NK-92 treated with Interleukin-12 subunit alpha and Interleukin-12 subunit beta, amount 100 ng/mL, for 24 hours (cell line): ENCODE measurements around the gene APBA3.

Experiments
- DNase-seq: peaks from one replicate; lab custom pipeline; 2025; lab: John Stamatoyannopoulos, UW

The APBA3 gene

DNA sequence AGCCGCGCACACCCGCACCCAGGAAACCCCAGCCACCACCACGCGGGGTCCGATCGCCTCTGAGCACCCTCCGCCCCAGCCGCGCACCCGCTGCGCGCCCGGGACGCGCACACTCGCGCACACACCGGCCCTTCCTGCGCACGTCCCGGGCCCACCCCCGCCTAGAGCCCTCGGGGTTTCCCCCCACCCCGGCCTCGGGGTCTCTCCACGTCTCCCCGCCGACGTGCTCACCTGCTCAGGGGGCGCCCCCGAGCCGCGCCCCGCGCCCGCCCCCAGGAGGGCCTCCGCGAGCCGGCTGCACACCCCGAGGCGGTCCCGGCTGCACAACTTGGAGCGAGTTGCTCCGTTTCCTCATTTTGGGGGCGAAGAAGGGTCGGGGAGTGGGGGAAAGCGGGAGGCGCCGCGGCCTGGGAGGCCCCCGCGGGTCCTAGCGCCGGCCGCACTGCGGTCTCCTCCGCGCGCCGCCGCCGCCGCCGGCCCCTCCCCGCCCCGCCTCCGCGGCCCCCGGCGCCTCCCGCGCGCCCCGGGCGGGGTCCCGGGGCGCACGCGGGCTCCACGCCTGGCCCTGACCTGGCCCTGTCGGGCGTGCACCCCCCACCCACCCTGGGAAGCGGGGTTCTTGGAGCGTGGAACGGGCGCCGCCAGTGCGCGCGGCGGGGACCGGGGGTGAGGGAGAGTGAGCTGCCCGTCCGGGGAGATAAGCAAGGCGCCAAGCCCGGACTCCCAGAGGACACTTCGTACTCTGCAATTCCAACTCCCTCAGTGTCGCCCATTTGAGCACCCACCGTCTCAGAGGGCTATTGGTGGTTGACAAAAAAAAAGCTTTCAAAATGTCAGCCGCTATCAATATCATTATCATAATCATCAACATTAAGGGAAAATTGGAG, 24.7 kb upstream of the APBA3 start, which contains the start of gene MATK:
Gene MATK (minus strand): TSS at position 444 of the 887 bp plus-strand sequence. CDS start 1,246 bp downstream, outside the sequence.
- no peak for DNase-seq

DNA sequence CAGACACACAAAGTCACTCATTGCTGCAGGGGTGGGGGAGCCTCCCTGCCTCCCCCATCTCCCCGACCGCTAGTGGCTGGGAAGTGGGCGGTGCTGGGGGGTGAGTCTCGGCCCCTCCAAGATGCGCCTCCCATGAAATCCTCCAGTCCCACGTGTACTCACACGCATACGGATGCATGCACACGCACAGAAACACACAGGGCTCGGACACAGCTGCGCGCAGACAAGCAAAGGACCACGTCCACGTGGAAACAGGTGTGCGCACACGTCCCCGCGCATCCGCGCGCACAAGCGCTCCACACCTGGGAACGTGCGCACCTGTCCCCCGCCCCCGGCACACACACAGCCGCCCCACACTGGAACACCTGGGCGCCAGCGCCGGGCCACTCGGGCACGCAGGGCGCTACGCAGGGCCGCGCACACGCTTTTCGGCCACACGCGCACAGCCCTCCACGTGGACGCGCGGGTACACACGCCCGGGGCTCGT, 24.0 kb upstream of the APBA3 start:
- DNase-seq = no peak

DNA sequence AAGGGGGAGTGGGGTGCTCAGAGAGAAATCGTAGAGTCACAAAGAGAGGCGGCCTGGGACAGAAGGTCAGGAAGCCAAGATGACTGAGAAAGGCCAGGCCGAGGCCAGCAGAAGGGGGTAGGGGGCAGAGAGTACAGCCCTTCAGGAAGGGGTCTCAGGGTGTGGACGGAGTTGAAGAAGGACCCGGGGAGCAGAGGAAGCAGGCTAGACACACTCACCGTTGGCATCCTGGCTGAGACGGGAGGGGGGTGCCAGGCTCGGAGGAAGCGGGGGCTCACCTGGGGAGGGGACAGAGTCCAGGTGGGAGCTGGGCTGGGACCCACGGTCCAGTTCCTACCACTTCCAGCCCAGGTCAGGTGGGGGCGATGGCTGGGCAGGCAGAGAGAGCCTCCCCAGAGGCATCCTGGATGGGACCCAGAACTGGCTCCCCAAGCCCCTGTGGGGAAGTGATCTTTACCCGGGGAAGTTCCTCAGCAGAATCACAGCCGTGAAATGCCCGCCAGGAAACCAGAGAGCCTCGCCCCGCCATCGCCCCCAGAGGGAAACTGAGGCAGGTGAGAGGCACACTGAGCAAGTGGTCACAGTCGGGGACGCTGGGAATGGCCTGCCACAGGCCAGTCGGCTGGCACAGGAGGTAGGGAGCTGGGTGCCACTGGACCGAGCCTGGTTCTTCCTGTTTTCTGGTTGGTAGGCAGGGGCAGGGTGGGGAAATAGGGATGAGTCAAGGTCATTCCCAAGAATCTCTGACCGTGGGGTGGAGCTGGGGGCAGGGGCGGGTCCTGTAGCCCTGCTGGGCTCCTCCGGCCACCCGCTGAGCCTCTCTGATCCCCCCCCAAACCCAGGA, 23.3 kb upstream of the APBA3 start:
- no peak for DNase-seq

DNA sequence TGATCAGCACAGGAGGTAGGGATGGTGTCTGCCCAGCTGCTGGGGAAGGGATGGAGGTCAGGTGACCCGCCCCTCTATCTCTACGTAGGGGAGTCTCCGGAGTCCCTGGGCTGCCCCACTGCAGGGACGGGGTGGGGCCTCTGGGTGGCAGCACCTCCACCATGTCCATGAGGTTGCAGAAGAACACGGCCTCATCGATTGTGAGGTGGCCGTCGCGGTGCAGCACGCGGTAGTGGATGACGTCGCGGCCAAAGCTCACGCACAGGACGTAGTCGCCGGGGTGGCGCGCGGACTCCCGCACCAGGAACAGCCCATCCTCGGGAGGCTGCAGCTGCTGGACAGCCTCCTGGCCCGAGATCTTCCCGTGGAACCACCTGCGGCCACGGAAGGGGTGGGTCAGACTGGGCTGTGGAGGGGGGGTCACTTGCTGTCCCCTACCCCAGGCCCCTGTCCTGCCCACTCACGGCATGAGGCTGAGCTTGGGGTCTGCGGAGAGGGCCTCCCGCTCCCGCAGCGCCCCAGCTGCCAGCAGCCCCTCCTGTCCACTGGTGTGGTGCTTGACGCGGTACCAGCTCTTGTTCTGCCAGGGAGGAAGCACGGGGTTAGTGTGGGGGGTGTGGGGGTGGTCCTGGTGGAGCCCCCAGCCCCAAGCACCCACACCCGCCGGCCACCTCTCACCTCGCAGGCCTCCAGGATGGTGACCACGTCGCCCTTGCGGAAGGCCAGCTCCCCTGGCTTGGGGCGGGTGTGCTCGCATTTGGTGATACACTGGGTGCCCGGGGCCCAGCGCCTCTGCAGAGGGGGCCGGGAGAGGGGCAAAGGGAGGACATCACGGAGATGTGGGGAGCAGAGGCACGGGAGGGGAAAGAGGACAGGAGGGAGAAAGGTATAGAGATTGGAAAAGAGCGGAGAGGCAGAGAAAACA, 22.4 kb upstream of the APBA3 start:
- DNase-seq = no peak

DNA sequence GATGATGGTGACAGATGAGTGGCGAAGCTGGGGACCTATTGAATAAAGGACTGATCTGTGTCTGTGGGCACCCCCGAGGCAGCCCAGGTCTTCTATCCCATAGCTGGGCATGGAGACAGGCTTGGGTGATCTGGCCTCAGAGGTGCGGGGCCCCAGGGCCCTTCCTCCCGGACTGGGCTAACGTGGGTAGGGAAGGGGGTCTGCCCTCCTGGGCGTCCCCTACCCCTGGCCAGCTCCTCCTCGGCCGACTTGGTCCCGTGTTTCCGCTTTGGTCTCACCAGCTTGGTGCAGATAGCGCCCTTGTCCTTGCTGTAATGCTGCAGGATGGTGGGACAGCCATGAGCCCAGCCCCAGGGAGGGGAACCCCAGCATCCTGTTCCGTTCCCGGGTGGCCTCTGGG, 21.4 kb upstream of the APBA3 start:
- no peak for DNase-seq

DNA sequence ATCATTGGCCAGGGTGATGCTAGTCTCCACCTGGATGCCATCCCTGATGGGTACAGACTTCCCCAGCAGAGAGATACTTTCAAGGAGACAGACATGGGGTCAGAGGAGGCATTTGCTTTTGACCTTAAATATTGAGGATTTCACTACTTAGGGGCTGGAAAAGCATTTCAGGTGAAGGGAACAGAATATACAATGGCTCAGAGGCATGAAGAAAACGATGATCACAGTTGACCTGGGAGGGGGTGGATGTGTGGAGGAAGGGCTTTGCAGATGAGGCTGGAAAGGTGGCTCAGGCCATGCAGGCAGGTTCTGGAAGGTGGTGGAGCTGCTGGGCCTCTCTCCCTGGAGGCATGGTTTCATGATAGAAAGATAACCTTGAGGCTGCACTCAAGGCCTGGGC, 20.8 kb upstream of the APBA3 start:
- no peak for DNase-seq

DNA sequence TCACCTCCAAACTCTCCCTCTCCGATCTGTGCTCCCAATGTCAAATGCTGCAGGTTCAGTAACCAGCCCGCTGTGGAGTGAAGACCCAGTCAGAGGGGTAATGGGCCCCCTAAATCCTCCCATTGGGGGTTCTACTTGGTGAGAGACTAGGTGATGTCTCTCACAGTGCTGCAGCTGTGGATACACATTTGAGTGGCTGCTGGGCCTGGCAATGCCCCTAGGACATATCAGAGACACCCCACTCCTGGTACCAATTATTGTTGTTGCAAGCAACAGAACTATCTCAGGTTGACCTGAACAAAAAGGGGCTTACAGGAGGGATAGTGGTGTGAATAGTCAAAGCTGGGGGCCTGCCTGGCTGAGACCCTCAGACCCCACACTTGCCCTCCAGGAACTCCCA, 20.1 kb upstream of the APBA3 start:
- no peak for DNase-seq

DNA sequence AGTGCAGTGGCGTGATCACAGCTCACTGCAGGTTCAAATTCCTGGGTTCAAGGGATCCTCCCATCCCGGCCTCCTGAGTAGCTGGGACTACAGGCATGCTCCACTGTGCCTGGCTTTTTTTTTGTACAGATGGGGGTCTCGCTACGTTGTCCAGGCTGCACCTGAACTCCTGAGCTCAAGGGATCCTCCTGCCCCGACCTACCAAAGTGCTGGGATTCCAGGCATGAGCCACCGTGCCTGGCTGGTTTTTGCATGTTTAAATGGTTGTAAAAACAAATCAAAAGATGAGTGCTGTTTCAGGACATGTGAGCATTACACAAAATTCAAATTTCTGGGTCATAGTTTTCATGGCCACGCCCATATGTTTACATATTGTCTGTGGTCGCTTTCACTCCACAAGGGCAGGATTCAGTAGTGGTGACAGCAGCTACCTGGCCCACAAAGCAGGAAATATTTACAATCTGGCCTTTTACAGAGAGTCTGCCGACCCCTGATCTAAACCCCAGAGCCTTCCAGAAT, 19.4 kb upstream of the APBA3 start:
- no peak for DNase-seq

DNA sequence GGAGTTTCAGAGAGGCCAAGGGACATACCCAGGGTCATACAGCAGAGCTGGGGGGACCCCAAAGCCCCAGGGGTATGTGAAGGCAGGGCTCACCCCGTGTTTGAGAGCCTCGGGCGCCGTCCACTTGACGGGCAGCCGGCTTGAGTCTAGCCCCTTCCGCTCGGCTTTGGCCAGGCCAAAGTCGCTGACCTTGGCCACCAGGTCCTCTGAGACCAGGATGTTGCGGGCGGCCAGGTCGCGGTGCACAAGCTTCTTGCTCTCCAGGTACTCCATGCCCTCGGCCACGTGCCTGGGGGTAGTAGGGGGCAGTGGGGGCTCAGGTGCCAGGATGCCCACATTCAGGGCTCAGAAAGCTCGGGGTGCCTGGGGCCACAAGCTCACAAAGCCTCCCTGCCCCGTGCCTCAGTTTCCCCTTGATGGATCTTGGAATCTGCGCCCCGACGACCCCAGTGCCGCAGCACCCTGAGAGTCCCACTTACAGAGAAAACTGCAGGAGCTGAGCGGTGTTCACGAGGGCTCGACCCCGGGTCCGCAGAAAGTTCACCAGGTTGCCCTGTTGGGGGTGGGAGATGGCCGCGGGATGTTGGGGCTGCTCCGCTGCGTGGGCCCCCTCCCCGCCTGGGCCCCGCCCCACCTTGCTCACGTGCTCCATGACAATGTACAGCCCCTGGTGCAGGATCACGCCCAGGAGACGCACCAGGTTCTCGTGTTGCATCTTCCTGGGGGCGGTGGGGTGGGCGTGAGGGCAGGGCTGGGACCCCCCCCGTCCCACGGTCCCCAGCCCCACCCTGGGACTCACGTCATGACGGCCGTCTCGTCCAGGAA, 17.6 kb upstream of the APBA3 start:
- DNase-seq = no peak

DNA sequence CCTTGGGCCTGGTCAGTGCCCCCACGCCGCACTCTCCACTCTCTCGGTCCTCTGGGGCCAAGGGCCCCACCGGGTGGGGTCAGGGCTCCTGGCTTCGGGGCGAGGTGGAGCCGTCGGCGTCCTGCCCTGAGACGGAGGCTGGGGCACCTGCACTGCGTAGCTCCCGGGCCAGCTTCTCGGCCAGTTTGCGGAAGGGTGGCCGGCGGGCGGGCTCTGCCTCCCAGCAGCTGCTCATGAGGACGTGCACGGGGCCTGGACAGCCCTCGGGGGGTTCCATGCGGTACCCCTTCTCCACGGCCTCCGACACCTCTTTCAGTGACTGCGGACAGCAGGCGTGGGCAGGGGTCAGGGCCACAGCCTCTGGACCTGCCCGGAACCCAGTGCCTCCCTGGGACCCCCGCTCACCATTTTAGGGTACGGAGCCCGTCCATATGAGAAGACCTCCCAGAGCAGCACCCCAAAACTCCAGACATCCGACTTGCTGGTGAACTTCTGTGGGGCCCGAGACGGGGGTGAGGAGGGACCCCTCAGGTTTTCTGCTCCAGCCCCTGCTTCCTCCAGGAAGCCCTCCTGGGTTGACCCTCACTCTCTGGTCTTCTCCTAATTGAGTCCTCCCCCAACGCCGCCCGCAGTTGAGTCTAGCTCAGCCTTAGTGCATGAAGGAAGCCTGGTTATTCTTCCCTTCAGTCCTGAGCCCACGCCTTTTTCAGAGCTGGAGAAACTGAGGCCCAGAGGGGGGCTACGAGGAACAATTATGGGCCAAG, 16.8 kb upstream of the APBA3 start:
- no peak for DNase-seq

DNA sequence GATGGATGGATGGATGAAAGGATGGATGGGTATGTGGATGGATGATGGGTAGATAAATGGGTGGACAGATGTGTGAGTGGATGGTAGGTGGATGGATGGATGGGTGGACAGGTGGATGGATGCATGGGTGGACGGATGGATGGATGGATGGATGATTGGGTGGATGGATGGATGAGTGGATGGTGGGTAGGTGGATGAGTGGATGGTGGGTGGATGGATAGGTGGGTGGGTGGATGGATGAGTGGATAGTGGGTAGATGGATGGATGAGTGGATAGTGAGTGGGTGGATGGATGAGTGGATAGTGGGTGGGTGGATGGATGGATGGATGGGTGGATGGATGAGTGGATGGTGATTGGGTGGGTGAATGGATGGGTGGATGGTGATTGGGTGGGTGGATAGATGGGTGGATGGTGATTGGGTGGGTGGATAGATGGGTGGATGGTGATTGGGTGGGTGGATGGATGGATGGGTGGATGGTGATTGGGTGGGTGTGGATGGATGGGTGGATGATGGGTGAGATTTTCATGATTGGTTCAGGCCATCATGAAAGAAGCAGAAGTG, 15.1 kb upstream of the APBA3 start:
- DNase-seq = no peak

DNA sequence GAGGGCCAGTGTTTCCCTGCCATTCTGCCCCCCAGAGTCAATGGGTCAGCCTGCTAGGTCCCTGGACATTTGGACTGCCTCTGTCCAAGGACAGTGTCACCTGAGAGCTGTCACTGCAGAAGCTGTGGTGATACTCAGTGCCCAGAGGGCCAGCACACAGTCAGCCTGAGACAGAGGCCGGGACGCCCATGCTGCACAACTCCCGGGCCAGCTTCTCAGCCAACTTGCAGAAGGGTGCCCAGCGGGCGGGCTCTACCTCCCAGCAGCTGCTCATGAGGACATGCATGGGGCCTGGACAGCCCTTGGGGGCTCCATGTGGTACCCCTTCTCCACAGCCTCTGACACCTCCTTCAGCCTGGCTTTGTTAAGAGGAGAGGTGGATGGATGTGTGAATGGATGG, 14.3 kb upstream of the APBA3 start:
- no peak for DNase-seq

DNA sequence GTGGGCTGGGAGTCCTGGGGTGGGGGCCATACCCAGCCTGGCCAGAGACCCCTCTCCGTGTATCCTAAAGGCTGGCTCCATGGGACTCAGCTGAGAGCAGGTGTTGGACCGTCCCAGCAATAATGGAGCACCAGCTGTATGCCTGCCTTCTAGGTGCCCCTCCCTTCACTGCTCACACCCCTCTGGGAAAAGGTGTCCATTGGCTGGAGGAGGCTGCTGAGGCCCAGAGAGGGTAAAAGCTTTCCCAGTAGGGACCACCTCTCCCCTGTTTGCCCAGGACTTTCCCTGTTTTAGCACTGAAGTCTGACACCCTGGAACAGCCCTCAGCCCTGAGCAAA, 13.9 kb upstream of the APBA3 start:
- no peak for DNase-seq

DNA sequence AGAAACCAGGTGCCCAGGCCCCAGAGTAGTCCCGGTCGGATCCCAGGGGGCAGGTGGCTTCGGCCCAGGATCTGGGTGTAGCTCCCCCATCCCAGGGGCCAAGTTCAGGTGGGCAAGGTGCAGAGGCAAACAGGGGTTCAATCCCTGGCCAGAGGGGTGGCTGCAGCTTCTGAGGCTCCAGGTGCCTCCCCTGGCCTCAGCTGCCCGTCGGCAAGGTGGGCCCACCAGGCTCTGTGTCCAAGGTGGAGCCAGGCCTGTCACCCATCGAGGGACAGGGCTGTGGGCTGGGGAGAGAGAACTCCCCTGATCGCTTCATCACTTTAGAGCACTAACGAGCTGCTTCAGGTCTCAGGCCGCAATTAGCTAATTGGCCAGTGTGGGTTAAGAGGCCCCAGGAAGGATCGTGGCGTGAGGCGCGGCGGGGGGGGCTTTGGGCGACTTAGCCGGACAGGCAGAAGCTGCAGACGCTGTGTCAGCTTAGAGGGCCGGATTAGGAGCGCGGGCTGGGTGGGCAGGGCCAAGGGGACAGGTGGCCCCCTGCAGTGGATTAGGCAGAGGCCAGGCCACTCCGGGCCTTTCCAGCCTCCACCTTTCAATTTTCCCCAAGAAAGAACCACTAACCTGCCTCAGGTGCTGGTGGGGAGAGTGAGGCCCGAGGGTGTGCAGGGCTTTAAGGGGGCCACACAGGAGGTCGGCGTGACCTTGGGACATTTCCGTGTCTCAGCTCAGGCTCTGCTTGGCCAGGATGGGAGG, 13.3 kb upstream of the APBA3 start:
- no peak for DNase-seq

DNA sequence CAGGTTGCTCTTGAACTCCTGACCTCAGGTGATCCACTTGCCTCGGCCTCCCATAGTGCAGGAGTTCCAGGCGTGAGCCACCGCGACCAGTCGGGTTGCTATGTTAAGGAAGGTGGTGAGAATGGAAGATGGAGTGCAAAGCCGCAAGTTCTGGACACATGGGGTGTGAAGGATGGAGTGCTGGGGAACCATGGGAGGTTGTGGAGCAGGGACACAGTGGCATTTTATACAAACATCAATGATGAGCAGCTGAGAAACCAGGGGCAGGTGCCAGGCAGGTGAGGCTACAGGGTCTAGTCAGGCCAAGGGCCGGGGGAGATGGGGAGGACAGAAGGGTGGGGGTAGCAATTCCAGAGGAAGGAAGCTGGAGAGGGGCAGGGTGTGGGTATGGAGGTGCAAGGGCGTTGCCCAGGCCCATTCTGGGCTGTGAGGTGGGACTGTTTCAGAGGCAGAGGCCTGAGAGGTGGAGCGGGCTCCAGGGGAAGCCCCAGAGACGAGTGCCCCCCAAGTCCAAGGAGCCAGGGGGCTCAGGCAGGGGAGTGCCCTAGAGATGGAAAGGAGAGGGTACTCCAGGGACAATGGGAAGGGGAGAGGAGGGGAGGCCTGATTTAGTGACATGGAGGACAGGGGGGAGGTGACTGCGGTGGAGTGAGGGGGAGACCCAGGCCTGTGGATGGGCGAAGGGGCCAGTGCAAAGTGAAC, 12.5 kb upstream of the APBA3 start:
- DNase-seq = no peak

DNA sequence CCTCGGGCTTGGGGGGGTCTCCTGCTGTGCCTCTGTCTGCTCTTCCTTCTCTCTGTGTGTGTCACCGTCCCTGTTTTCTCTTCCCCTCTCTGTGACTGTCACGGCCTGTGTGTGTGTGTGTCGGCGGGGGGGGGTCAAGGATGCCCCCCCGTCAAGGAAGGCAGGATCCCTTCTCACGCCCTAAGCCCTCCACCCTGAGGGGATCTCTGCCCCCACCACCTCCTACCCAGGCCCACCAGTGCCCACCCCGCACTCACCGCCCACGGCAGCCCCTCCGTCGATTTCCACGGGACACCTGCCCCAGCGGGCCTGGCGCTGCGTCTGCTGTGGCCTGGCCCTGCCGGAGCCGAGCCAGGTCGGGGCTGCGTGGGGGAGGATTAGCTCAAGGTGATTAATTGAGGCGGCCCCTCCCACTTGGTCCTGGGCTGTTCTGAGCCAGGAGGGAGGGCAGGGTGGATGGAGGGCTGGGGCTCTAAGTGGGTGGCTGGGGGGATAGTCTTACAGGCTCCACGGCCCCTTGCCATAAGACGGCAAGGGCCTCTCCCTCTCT, 10.5 kb upstream of the APBA3 start, which contains the start of gene RAX2:
Gene RAX2 (minus strand): TSS at position 323 of the 550 bp plus-strand sequence. CDS start 486 bp downstream, outside the sequence.
- DNase-seq = no peak

DNA sequence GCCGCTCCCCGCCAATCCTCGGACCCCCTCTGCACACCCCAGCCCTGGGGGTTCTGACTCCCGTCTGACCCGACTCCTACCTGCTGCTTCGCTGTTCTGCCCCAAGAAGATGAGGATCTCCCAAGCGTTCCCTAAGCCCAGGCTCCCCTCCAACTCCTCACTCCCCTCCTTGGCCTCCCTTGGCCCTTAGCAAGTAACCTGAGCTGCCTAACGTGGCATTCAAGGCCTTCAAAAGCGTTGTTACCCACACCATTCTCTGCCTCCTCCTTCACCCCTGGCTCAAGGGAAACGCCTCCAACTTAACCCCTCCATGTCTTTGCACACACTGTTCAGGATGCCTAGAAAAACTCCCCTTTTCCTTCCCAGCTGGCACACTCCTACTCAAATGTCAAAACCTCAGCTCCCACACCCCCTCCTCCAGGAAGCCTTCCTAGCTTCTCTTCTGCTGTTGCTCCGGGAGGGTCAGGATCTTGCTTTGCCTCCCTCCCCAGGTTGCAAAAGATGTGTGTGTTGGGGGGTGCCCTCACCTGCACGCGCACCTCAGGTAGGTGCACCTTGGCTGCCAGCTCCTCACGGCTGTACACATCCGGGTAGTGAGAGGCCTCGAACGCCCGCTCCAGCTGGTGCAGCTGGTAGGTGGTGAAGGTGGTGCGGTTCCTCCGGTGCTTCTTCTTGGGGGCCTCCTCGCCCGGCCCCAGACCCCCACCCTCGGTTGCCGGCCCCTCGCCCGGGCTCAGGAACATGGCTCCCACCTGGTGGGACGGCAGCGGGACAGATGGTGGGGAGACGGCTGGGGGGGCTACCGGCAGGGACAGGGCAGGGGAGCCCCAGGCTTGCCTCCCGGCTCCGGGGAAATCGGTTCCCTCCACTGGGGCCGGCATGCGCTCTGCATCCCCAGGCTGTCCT, 9.8 kb upstream of the APBA3 start:
- DNase-seq = no peak
